Activated CD4-positive, alpha-beta T cell treated with anti-CD3 and anti-CD28 coated beads, Interleukin-2, amount 50 U/mL, for 4 hours (primary cell): ENCODE data around the gene ZNF292.
"Not testable (repeated sequence)": the region's sequence is repeated elsewhere in the genome, so short reads cannot be mapped to it uniquely, and the experiment has no call there.

Source experiments
- DNase-seq, 2 experiments: peaks; one replicate each; pipeline ENCODE4 v3.0.0-alpha.2; 2020

ZNF292 gene

GRCh38 chr6:87154993-87155841, at the start of gene ZNF292:
Gene ZNF292 (plus strand): TSS chr6:87155565. CDS start chr6:87155592, 27 bp downstream.
- peak; percentile 92 for DNase-seq

DNA sequence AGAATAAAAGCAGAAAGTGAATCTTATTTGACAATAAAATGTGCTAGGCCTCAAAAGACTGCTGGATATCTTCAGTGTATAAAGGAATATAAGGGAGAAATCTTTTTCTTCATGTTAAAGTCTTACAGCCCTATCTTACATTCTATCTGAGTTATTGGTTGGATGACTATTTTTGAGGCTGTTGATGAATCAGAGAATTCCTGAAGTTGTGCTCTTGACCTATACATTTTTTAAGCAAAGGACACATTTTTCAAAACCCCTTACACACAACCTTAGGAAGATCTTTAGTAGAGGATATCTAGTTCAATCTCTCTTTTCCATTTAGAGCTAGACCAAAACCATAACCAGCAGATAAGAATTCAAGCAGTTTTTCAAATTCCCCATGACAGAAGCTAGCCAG, 49.5 kb upstream of the ZNF292 start:
- no peak for DNase-seq

- no peak for DNase-seq
Observed at GRCh38 chr6:87110636-87111035, 44.7 kb upstream of the ZNF292 start.

DNA sequence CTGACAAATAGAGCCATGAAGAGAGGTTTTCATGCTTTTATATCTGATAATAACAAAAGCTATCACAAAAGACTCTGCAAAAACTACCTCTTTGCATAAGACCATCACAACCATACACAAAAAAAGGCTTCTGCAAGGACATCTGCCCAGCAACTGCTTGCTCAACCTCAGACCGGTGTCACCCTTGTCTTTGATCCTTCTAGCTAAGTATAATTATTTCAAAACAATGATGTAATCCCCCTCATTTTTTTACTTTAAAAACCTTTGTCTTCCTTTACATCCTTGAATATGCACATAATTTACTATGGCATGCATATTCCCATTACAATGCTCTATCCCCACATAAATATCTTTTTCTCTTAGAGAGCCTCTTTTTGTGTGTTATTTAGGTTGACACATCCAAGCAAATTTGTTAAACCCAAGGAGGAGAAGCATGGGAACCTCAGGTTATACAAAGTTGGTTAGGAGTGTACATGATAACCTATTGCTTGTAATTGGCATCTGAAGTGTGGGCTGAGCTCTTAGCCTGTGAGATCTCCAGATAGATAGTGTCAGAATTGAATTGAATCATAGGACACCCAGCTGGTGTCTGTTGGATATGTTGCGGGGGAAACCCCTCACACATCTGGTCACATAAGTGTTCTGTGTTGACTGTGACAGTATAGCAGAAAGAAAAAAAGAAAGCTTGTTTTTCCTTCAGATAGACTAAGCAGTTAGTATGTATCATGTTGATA, 39.8 kb upstream of the ZNF292 start:
- no peak for DNase-seq

GRCh38 chr6:87116922-87117321, 38.4 kb upstream of the ZNF292 start:
- DNase-seq, result no peak

DNA sequence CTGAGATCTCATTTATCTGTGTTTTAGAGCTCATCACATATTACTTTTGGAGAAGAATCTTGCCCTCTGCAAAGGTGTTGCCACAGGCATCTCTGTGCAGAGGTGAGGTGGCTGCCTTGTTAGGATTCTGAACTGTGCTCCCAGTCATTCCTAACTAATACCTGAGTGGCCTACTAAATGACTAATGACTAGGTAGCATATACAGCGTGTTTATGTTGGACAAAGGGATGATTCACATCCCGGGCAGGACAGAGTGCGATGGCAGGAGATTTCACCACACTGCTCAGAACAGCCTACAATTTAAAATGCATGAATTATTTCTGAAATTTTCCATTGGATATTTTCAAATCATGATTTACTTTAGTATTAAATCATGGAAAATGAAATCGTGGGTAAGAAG, 37.3 kb upstream of the ZNF292 start:
- no peak for DNase-seq

DNA sequence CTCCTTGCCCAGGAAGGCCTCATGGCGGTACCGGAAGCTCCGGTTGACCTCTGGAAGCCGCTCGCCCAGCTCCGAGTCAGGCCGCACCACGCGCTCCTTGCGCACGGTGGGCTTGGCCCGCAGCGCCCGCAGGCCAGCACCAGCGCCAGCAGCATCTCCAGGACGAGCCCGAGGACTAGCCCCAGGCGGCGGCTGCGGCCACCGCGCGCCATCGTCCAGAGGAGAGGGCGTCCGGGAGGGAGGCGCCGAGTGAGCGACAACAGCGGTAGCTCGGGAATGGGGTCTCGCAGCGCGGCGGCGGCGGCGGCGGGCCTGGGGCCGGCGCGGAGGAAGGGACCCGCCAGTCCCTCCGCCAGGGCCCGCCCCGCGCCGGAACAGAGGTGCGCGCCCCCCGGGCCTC, 32.9 kb upstream of the ZNF292 start:
- no peak for DNase-seq

DNA sequence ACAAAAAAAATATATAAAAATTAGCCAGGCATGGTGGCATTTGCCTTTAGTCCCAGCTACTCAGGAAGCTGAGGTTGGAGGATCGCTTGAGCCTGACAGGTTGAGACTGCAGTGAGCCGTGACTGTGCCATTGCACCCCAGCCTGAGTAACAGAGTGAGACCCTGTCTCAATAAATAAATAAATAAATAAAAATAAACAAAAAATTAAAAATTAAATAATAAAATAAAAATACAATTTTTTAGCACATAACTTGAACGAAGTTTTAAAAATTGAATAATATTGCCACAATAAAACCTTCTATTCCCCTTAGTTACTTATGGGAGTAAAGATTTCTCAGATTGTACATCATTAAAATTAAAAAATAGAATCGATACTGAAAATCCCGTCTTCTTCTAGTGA, 31.3 kb upstream of the ZNF292 start:
- DNase-seq, result no peak

GRCh38 chr6:87126501-87126900, 28.9 kb upstream of the ZNF292 start:
- DNase-seq, result no peak

DNA sequence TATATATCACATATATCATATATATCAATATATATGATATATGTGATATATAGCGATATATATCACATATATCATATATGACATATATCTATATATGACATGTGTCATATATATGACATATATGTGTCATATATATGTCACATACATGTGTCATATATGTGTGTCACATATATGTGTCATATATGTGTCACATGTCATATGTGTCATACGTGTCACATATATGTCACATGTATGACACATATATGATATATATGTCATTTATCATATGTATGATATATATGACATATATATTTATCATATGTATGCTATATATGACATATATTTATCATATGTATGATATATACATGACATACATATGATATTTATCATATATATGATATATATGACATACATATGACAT, 27.6 kb upstream of the ZNF292 start:
- DNase-seq, result no peak

DNA sequence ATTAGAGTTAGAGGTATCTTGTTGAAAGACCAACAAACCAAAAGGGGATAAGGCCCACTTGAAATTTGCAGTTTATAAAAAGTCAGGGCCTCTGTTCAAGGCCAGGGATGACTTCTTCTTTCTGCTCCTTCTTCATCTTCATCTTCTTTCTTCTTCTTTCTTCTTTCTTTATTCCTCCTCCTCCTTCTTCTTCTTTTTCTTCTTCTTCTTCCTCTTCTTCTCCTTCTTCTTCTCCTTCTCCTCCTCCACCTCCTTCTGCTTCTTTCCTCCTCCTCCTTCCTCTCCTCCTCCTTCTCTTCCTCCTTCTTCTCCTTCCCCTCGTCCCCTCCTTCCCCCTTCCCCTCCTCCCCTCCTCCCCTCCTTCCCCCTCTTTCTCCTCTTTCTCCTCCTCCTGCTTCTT, 18.4 kb upstream of the ZNF292 start:
- no peak for DNase-seq

GRCh38 chr6:87139236-87139635, 16.1 kb upstream of the ZNF292 start:
- peak; percentile 4 to 17 for DNase-seq

DNA sequence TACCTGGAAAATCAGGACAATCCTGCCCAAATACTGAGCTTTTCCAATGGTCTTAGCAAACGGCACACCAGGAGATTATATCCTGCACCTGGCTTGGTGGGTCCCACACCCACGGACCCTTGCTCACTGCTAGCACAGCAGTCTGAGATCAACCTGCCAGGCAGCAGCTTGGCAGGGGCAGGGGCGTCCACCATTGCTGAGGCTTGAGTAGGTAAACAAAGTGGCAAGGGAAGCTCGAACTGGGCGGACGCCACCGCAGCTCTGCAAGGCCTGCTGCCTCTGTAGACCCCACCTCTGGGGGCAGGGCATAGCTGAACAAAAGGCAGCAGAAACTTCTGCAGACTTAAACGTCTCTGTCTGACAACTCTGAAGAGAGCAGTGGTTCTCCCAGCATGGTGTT, 15.4 kb upstream of the ZNF292 start:
- DNase-seq, result not testable (repeated sequence)

DNA sequence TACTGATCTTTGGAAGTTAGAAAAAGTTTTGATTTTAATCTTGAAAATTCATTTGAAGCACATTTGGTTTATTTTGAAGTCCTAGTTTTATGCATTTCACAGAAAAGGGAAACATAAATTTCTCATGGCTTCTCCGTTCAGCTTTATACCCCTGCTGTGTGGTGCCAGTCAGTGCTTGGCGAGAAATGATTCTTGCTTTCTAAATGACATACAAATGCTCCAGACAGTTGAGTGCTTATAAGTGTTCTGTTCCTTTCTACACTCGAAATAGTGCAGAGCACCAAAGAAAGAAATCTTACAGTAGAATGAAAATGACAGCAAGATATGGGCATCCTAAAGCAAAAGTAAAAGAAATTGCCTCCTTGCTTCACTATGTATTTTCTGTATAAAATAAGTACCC, 9.0 kb upstream of the ZNF292 start:
- DNase-seq, result no peak

GRCh38 chr6:87150406-87150805, 5.0 kb upstream of the ZNF292 start:
- DNase-seq, result no peak

GRCh38 chr6:87151471-87151780, 3.9 kb upstream of the ZNF292 start:
- DNase-seq, result no peak

DNA sequence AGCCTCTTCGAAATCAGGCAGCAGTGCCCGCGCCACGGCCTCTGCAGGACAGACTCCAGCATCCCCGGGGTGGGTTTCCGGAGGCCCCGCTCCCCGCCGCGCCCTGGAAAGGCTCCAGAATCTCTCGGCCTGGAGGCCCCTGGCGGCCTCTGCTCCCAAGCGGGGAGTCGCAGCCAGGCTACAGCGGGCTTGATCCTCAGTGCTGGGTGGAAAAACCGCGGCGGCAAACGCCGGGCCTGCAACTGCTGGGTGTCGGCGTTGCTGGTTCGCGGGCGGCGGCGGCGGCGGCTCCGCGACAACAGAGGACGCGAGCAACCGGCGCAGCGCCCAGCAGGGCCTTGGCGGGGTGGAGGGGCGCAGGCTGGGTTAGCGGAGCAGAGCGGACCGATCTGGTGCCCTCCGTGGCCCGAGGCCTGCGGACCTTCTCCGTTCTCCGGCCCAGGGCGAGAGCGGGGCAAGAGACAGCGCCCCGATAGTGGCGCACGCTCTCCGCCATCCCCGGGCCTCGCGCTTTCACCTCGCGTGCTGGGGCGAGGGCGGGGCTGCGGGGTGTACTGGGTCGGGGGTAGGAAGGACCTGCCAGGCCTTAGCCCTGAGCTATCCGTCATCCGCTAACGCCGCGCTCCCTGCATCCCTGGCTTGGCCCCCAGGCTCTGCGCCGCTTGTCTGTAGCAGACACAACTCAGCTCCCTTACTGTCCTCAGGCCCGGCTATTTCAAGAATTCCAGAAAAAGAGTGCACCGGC, 3.4 kb upstream of the ZNF292 start:
- peak; percentile 68 to 71 for DNase-seq

DNA sequence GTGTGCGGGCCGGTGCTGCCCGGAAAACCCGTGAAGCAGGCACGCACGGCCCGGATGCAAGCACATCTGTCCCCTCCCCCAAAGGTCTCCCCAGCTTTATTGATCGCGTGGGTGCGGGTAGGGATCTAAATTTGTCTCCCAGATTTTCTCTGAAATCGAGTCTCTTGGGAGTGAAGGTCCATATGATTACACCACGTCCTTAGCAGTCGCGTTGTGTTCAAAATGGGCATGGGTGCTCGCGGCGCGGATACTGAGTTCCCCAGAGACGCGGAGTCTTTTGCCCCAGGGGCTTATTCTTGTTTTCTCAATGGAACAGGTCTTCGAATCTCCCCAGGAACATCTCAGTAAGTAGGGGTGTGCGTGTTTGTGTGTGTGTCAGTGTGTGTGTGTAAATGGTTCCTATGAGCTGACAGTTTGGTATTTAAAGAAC, 2.8 kb upstream of the ZNF292 start:
- DNase-seq, result no peak

GRCh38 chr6:87154641-87154992, 748 bp upstream of the ZNF292 start:
- DNase-seq, result no peak

DNA sequence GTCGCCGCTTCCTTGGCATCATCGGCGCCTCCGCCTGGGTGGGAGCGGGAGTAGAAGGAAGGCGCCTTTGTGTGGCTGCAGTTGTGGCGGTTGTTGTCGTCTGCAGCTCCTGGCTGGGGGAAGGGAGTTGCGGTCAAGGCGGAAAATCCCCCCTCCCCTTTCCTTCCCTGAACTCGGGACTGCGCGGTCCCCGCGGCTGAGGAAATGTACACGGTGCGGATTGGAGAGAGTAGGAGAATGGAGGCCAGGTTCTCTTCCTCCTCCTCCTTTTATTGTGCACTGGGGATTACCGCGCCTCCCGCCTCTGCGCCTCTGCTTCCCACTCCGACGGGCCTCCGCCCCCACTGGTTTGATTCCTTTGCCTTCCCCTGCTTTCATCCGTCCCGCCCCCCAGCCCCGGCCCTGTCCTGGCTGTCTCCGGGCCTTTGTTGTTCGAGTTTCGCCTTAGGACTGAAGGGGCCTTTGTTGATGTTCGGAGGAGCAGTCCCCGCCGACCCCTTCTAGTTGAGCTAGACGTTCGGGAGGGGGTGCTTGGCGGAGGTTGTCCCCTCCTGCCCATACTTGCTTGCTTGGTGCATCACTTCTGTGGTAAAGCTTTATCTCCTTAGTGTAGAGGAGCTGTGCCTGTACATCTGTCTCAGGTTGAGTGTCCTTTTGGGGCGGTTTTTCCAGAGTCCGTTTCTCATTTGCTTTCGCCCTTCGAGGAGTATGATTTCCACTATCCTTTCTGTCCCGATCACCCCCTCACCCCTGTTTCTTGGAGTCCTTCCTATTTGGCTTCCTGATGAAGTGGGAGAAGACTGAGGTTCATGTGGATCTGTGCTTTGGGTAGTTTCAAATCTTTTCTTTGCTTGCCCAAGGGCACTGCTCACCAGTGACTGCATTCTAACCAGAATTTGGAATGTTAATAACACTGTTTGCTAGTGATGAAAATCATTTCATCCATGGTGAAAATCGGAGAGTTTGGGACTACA, 764 bp downstream of the ZNF292 start:
- peak; percentile 32 to 37 for DNase-seq

DNA sequence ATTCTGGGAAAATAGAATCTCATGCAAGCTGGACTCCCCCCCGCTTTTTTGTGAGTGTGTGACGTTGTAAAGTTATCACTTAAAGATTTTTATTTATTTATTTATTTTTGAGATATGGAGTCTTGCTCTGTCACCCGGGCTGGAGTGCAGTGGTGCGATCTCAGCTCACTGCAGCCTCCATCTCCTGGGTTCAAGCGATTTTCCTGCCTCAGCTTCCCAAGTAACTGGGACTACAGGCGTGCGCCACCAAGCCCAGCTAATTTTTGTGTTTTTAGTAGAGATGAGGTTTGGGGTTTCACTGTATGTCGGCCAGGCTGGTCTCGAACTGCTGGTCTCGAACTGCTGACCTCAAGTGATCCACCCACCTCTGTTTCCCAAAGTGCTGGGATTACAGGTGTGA, 2.2 kb downstream of the ZNF292 start:
- DNase-seq, result not testable (repeated sequence)

DNA sequence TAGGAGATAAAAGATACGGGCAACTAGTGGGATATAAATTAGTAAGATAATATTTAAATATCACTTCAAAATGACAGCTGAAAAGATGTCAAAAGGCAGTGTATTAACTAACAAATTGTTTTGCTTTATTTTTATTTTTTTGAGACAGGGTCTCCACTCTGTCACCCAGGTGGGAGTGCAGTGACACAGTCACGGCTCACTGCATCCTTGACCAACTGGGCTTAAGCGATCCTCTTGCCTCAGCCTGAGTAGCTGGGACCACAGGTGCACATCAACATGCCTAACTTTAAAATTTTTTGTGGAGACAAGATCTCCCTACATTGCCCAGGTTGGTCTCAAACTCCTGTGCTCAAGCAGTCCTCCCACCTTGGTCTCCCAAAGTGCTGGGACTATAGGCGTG, 5.9 kb downstream of the ZNF292 start:
- no peak for DNase-seq

GRCh38 chr6:87164004-87164403, 8.6 kb downstream of the ZNF292 start:
- no peak for DNase-seq
